ENCODE data around the gene THSD4. TPM values are rescaled to one million over a fixed set of nuclear protein-coding genes. Genes with fewer than 3 reads are reported as not detected.
"Not testable (repeated sequence)": the region's sequence is repeated elsewhere in the genome, so short reads cannot be mapped to it uniquely, and the experiment has no call there.

THSD4 gene
- total RNA-seq, 1 donor from 2014 or later = 151 TPM

DNA sequence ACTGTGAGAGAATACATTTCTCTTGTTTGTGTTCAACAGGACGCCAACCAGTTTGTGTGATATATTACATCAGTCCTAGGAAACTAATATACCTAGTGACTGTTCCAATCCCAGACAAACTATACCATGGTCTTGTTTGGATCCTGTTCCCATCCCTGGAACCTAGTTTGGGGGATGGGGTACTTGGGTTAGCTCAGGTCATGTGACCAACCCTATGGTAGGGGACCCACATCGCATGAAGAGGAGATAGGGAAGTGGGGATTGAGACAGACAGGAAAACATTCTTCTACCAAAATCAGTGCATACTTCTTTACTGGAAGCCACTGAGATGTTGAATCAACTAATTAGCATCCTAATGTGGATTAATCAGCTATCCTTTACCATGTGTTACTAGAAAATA is 146.1 kb downstream of the THSD4 start:
- intact Hi-C loops (cut with DNase I) = no loop called here
- DNase-seq (ENCODE audit: low spot score in 2 of 2) = no peak
- Histone ChIP-seq H3K9me3 (no peaks in the 10 kb centered on the region), H3K27me3 (no peaks in the 10 kb centered on the region), H3K4me3 (no peak overlapping the region), H3K36me3 (peaks cover 8 to 15% of the 10 kb centered on the region in 2 donors), H3K27ac (no peak overlapping the region), H3K4me1 (no peaks in the 10 kb centered on the region)
- TF ChIP-seq, protein P1, sequence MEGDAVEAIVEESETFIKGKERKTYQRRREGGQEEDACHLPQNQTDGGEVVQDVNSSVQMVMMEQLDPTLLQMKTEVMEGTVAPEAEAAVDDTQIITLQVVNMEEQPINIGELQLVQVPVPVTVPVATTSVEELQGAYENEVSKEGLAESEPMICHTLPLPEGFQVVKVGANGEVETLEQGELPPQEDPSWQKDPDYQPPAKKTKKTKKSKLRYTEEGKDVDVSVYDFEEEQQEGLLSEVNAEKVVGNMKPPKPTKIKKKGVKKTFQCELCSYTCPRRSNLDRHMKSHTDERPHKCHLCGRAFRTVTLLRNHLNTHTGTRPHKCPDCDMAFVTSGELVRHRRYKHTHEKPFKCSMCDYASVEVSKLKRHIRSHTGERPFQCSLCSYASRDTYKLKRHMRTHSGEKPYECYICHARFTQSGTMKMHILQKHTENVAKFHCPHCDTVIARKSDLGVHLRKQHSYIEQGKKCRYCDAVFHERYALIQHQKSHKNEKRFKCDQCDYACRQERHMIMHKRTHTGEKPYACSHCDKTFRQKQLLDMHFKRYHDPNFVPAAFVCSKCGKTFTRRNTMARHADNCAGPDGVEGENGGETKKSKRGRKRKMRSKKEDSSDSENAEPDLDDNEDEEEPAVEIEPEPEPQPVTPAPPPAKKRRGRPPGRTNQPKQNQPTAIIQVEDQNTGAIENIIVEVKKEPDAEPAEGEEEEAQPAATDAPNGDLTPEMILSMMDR (IDR thresholded peaks at IDR 0.05) = no peak

GRCh38 chr15:71261909-71262308 is 146.6 kb downstream of the THSD4 start:
- Histone ChIP-seq H3K9me3 (no peaks in the 10 kb centered on the region), H3K4me1 (no peaks in the 10 kb centered on the region), H3K27me3 (no peaks in the 10 kb centered on the region), H3K36me3 (peaks cover 8 to 14% of the 10 kb centered on the region in 2 donors), H3K4me3 (no peak overlapping the region), H3K27ac (no peak overlapping the region)
- no peak for DNase-seq (ENCODE audit: low spot score in 2 of 2)
- TF ChIP-seq, protein P1 (IDR thresholded peaks at IDR 0.05) = no peak
- intact Hi-C loops (cut with DNase I) = no loop called here

- DNase-seq (ENCODE audit: low spot score in 2 of 2) = no peak
- intact Hi-C loops (cut with DNase I) = no loop called here
- Histone ChIP-seq H3K4me3 (no peak overlapping the region), H3K9me3 (no peaks in the 10 kb centered on the region), H3K27me3 (no peaks in the 10 kb centered on the region), H3K36me3 (peaks cover 8% of the 10 kb centered on the region in 2 donors), H3K27ac (no peak overlapping the region), H3K4me1 (no peaks in the 10 kb centered on the region)
- TF ChIP-seq, protein P1 (IDR thresholded peaks at IDR 0.05) = no peak
These were observed 147.3 kb downstream of the THSD4 start for GRCh38 chr15:71262599-71262998.

- H3K27ac ChIP-seq; H3K27me3 ChIP-seq; H3K4me3 ChIP-seq; intact Hi-C loops (cut with DNase I); H3K9me3 ChIP-seq; H3K4me1 ChIP-seq; H3K36me3 ChIP-seq; DNase-seq (ENCODE audit: low spot score in 2 of 2): not testable (repeated sequence)
These were observed 150.3 kb downstream of the THSD4 start for GRCh38 chr15:71265606-71266005.

DNA sequence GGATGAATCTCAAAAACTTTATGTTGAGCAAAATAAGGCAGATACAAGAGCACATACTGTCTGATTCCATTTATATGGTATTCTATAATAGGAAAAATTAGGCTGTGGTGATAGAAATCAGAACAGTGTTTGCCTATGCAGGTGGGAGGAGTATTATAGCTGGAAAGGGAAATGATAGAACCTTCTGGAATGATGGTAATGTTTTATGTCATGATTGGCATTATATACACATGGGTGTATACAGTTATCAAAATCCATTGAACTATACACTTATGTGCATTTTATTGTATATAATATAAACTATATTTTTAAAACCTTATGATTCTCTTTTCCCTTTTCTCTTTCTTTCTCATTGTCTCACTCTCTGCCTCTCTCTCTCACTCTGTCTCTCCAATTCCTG is 156.1 kb downstream of the THSD4 start:
- DNase-seq (ENCODE audit: low spot score in 2 of 2) = no peak
- no peak overlapping the region for H3K4me3 ChIP-seq
- TF ChIP-seq, protein P1 (IDR thresholded peaks at IDR 0.05) = no peak
- no peaks in the 10 kb centered on the region for H3K27me3 ChIP-seq
- H3K4me1 ChIP-seq = peaks cover 0 to 8% of the 10 kb centered on the region in 2 donors
- no peaks in the 10 kb centered on the region for H3K36me3 ChIP-seq
- no peak overlapping the region for H3K27ac ChIP-seq
- no peaks in the 10 kb centered on the region for H3K9me3 ChIP-seq
- intact Hi-C loops (cut with DNase I) = loop anchor here (10.0 kb wide), 1 partner anchor 57 kb away; no protein-coding TSS in a partner anchor

DNA sequence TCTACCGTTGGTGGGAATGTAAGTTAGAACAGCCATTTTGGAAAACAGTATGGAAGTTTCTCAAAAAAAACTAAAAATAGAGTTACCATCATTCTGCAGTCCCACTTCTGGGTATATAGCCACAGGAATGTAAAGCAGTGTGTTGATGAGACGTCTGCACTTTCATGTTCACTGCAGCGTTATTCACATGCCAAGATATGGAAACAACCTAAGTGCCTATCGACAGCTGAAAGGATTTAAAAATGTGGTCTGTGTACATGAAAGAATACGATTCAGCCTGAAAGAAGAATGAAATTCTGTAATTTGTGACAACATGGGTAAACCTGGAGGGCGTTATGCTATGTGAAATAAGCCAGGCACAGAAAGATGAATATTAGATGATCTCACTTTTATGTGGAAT is 157.7 kb downstream of the THSD4 start:
- no peak for DNase-seq (ENCODE audit: low spot score in 2 of 2)
- Histone ChIP-seq H3K36me3 (no peaks in the 10 kb centered on the region), H3K4me3 (no peak overlapping the region), H3K4me1 (peaks cover 0 to 11% of the 10 kb centered on the region in 2 donors), H3K27ac (peak overlapping the region in 1 of 2 donors; percentile 17), H3K27me3 (no peaks in the 10 kb centered on the region), H3K9me3 (no peaks in the 10 kb centered on the region)
- intact Hi-C loops (cut with DNase I) = loop anchor here (10.0 kb wide), 1 partner anchor 58 kb away; no protein-coding TSS in a partner anchor
- TF ChIP-seq, protein P1 (IDR thresholded peaks at IDR 0.05) = no peak

Data from ascending aorta (tissue), 2 donors.